ENCODE data around the gene SNCG. TPM values are rescaled to one million over a fixed set of nuclear protein-coding genes. Genes with fewer than 3 reads are reported as not detected.

SNCG gene
- total and polyA plus RNA-seq, 3 donors from 2014 or later: 8.3 to 30.3 (median 8.9) TPM

GRCh38 chr10:86955501-86956194 is 2.8 kb upstream of the SNCG start:
- TF ChIP-seq CTCF (IDR thresholded peaks at IDR 0.05): no peak
- no peak for TF ChIP-seq POLR2A (IDR thresholded peaks at IDR 0.05)
- Histone ChIP-seq H3K9me3 (no peaks in the 10 kb centered on the region), H3K4me1 (peaks cover 63% of the 10 kb centered on the region), H3K27me3 (no peaks in the 10 kb centered on the region), H3K4me3 (no peak overlapping the region), H3K36me3 (ENCODE audit: low read depth, missing control alignments) (no peaks in the 10 kb centered on the region), H3K27ac (peak overlapping the region; percentile 87)
- no peak for DNase-seq
- intact Hi-C loops (cut with DNase I; ENCODE audit: low total_unique reads): no loop called here
- WGBS, 2 donors: 57 to 62% methylated on average over 6 to 16 of the region's 16 CpGs

- Histone ChIP-seq H3K27ac (peak overlapping the region; percentile 24 to 87), H3K4me1 (peaks cover 64% of the 10 kb centered on the region), H3K4me3 (no peak overlapping the region), H3K36me3 (ENCODE audit: low read depth, missing control alignments) (no peaks in the 10 kb centered on the region), H3K27me3 (no peaks in the 10 kb centered on the region), H3K9me3 (no peaks in the 10 kb centered on the region)
- intact Hi-C loops (cut with DNase I; ENCODE audit: low total_unique reads): no loop called here
- 77 to 79% methylated on average over 5 to 7 of the region's 7 CpGs for WGBS, 2 donors
- DNase-seq: no peak
- TF ChIP-seq POLR2A (IDR thresholded peaks at IDR 0.05): no peak
- TF ChIP-seq CTCF (IDR thresholded peaks at IDR 0.05): no peak
Measured at GRCh38 chr10:86956195-86956847, 2.1 kb upstream of the SNCG start.

GRCh38 chr10:86956848-86957448 is 1.5 kb upstream of the SNCG start:
- no peak for TF ChIP-seq POLR2A (IDR thresholded peaks at IDR 0.05)
- TF ChIP-seq CTCF (IDR thresholded peaks at IDR 0.05): no peak
- WGBS, 2 donors: 69 to 86% methylated on average over 1 to 7 of the region's 7 CpGs
- Histone ChIP-seq H3K9me3 (no peaks in the 10 kb centered on the region), H3K4me3 (no peak overlapping the region), H3K4me1 (peaks cover 64% of the 10 kb centered on the region), H3K27ac (peak overlapping the region; percentile 24 to 87), H3K27me3 (no peaks in the 10 kb centered on the region), H3K36me3 (ENCODE audit: low read depth, missing control alignments) (no peaks in the 10 kb centered on the region)
- intact Hi-C loops (cut with DNase I; ENCODE audit: low total_unique reads): no loop called here
- no peak for DNase-seq

GRCh38 chr10:86957471-86958115 is 806 bp upstream of the SNCG start, which contains the start of gene MMRN2:
TSS of gene MMRN2 (minus strand) at chr10:86957615. CDS start at chr10:86957541, 74 bp downstream.
- no peaks in the 10 kb centered on the region for H3K27me3 ChIP-seq

More at GRCh38 chr10:86957471-86958115, 806 bp upstream of the SNCG start, which contains the start of gene MMRN2:
- TF ChIP-seq POLR2A (IDR thresholded peaks at IDR 0.05) (no peak), CTCF (IDR thresholded peaks at IDR 0.05) (no peak)
- H3K27ac ChIP-seq: peak within 1 kb of the TSS; percentile 24 to 87
- no peaks in the 10 kb centered on the region for H3K9me3 ChIP-seq
- no peaks in the 10 kb centered on the region for H3K36me3 ChIP-seq (ENCODE audit: low read depth, missing control alignments)
- no peak for DNase-seq
- intact Hi-C loops (cut with DNase I; ENCODE audit: low total_unique reads): no loop called here
- 72 to 78% methylated on average over 8 to 9 of the region's 9 CpGs for WGBS, 2 donors
- H3K4me1 ChIP-seq: peaks cover 64% of the 10 kb centered on the region
- H3K4me3 ChIP-seq: no peak within 1 kb of the TSS
